Measurements from ENCODE around the gene CFAP20.
A peak's percentile ranks its signal among the peaks of the same experiment; 100 is the strongest.

The CFAP20 gene

GRCh38 chr16:58125781-58126335 lies 3.3 kb downstream of the CFAP20 start:
- no peak for TF ChIP-seq CTCF (IDR thresholded peaks at IDR 0.05)
- DNase-seq (ENCODE audit: low spot score): no peak
- Histone ChIP-seq H3K4me3 (peak overlapping the region; percentile 2), H3K27ac (peak overlapping the region in 1 of 2 donors; percentile 20)

- H3K27ac ChIP-seq: no peak overlapping the region
- DNase-seq (ENCODE audit: low spot score): no peak
- TF ChIP-seq CTCF (IDR thresholded peaks at IDR 0.05): no peak
- H3K4me3 ChIP-seq: no peak overlapping the region
These were observed 4.1 kb downstream of the CFAP20 start for GRCh38 chr16:58125041-58125440.

GRCh38 chr16:58124601-58124915 lies 4.6 kb downstream of the CFAP20 start:
- Histone ChIP-seq H3K4me3 (no peak overlapping the region), H3K27ac (no peak overlapping the region)
- no peak for TF ChIP-seq CTCF (IDR thresholded peaks at IDR 0.05)
- no peak for DNase-seq (ENCODE audit: low spot score)

GRCh38 chr16:58123896-58124600 lies 5.1 kb downstream of the CFAP20 start:
- TF ChIP-seq CTCF (IDR thresholded peaks at IDR 0.05): no peak
- no peak overlapping the region for H3K4me3 ChIP-seq
- DNase-seq (ENCODE audit: low spot score): no peak
- no peak overlapping the region for H3K27ac ChIP-seq

- DNase-seq (ENCODE audit: low spot score): no peak
- no peak overlapping the region for H3K27ac ChIP-seq
- H3K4me3 ChIP-seq: no peak overlapping the region
- no peak for TF ChIP-seq CTCF (IDR thresholded peaks at IDR 0.05)
These were observed 8.0 kb downstream of the CFAP20 start for GRCh38 chr16:58121132-58121531.

- Histone ChIP-seq H3K4me3 (no peak overlapping the region), H3K27ac (no peak overlapping the region)
- TF ChIP-seq CTCF (IDR thresholded peaks at IDR 0.05): no peak
- no peak for DNase-seq (ENCODE audit: low spot score)
These were observed 8.9 kb downstream of the CFAP20 start for GRCh38 chr16:58120234-58120633.

- DNase-seq (ENCODE audit: low spot score): no peak
- no peak overlapping the region for H3K27ac ChIP-seq
- TF ChIP-seq CTCF (IDR thresholded peaks at IDR 0.05): no peak
- H3K4me3 ChIP-seq: no peak overlapping the region
These were observed 9.7 kb downstream of the CFAP20 start for GRCh38 chr16:58119509-58119845.

Data from coronary artery (tissue), 2 donors.